HUES48 (cell line): Measurements from ENCODE around the gene LOXL1.

Experiments used
- H3K27ac ChIP-seq: one replicate; pipeline ENCODE4 v1.7.0; 2013; ENCODE audit warnings: low read depth, low read length, inconsistent platforms
- H3K27me3 ChIP-seq: 2 replicates; pipeline ENCODE4 v1.6.1; 2013; ENCODE audit warnings: mild to moderate bottlenecking, low read length; ENCODE audit not compliant: control insufficient read depth, insufficient read depth
- H3K36me3 ChIP-seq: 2 replicates; pipeline ENCODE4 v1.6.1; 2013; ENCODE audit warnings: low read length; ENCODE audit not compliant: control insufficient read depth, insufficient read depth
- H3K4me1 ChIP-seq: 2 replicates; pipeline ENCODE4 v1.6.1; 2013; ENCODE audit warnings: mild to moderate bottlenecking, low read length; ENCODE audit not compliant: control insufficient read depth, insufficient read depth
- H3K4me3 ChIP-seq: 2 replicates; pipeline ENCODE4 v1.5.1; 2013; ENCODE audit warnings: mild to moderate bottlenecking, low read depth, low read length
- H3K9ac ChIP-seq: 2 replicates; pipeline ENCODE4 v1.6.1; 2013; ENCODE audit warnings: mild to moderate bottlenecking, low read depth, low read length, moderate library complexity
- H3K9me3 ChIP-seq: 2 replicates; pipeline ENCODE4 v1.6.1; 2013; ENCODE audit warnings: low read length; ENCODE audit not compliant: control insufficient read depth, insufficient read depth

LOXL1 gene, protein sequence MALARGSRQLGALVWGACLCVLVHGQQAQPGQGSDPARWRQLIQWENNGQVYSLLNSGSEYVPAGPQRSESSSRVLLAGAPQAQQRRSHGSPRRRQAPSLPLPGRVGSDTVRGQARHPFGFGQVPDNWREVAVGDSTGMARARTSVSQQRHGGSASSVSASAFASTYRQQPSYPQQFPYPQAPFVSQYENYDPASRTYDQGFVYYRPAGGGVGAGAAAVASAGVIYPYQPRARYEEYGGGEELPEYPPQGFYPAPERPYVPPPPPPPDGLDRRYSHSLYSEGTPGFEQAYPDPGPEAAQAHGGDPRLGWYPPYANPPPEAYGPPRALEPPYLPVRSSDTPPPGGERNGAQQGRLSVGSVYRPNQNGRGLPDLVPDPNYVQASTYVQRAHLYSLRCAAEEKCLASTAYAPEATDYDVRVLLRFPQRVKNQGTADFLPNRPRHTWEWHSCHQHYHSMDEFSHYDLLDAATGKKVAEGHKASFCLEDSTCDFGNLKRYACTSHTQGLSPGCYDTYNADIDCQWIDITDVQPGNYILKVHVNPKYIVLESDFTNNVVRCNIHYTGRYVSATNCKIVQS

DNA sequence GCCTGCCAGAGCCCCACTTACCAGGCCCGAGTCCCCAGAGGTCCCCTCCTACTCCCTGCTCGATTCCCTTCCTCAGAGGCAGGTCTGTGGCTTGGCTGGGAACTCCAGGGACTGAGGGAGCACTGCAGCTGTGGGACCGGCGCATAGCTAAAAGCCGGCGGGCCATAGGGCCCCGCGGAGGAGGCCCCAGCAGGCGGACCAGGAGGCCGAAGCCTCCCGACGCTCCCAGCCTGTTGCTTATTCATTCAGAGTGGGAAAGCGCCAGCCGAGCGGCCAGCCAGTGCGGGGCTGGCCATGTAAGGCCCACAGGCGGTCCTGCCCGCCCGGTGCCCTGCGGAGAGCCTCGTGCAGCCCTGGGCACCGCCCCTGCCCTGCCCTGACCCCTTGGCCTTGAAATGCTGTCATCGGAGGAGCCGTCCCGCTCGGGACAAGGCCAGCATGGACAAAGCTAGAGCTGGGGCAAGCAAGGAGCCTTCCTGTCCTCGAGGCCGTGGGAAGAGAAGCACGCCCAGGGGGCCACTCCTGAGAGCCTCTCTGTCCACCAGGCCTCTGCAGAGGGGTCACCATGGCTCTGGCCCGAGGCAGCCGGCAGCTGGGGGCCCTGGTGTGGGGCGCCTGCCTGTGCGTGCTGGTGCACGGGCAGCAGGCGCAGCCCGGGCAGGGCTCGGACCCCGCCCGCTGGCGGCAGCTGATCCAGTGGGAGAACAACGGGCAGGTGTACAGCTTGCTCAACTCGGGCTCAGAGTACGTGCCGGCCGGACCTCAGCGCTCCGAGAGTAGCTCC lies at the start of gene LOXL1:
Gene LOXL1 (plus strand): TSS at position 244 of the 784 bp plus-strand sequence. CDS start 322 bp downstream, at position 566.
- peak within 1 kb of the TSS; percentile 65 for H3K4me3 ChIP-seq
- H3K4me1 ChIP-seq, result peaks cover 50% of the 10 kb centered on the region
- 0 out of 2 replicates have a peak, but pooled peaks cover 11% of the 10 kb centered on the region for H3K27me3 ChIP-seq
- H3K27ac ChIP-seq, result peak within 1 kb of the TSS; percentile 39
- H3K9me3 ChIP-seq, result no peaks in the 10 kb centered on the region
- no peak within 1 kb of the TSS for H3K9ac ChIP-seq
- H3K36me3 ChIP-seq, result no peaks in the 10 kb centered on the region

DNA sequence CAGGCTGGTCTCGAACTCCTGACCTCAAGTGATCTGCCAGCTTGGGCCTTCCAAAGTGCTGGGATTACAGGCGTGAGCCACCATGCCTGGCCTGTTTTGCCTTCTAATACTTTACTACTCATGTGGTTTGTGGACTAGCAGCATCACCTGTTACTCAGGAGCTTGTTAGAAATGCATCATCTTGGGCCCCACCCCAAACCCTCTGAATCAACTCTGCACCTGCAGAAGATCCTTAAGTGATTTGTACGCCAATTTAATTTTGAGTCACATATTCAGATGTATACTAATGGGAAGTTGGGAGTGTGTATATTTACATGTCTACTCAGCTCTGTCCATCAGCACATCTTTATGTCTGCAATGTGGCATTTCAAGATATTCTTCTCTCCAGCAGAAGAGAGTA lies 46.8 kb upstream of the LOXL1 start:
- Histone ChIP-seq H3K27me3 (no peaks in the 10 kb centered on the region), H3K9me3 (no peaks in the 10 kb centered on the region), H3K36me3 (no peaks in the 10 kb centered on the region), H3K27ac (no peak overlapping the region), H3K4me3 (no peak overlapping the region), H3K9ac (no peak overlapping the region), H3K4me1 (no peaks in the 10 kb centered on the region)

DNA sequence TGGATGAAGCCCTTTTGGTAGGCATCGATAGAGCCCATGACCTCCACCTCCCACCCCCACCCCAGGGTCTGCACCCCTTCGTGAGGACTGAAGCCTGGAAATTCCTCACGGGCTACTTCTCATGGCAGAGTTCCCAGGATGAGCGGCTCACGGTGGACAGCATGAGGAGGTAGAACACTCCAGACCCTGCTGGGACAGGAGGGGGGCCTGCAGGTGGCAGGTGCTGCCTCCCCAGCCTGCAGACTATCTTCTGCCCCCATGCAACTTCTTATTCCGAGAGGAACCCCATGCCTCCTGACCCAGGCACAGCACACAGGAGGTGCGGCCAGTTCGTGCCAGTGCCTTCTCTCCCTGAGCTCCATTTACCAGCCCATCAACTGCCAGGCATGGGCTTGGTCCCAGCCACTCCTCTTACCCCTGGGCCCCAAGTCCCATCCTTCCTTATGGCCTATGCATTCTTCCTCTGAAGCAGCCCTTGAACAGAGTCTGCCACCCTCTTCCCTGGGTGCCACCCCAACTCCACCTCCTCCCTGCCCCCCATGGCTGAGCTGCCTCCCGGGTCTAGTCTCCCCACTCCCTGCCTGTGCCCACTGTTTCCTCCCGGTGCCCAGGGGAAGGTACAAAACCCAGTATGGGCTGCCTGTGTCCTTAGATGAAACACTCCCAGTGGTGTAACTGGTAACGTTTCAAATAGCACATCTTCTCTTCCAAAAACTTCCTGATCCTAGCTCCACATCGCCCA lies 44.5 kb upstream of the LOXL1 start:
- Histone ChIP-seq H3K36me3 (no peaks in the 10 kb centered on the region), H3K4me1 (no peaks in the 10 kb centered on the region), H3K9me3 (no peaks in the 10 kb centered on the region), H3K9ac (no peak overlapping the region), H3K4me3 (no peak overlapping the region), H3K27ac (no peak overlapping the region), H3K27me3 (no peaks in the 10 kb centered on the region; the same call in 1 of the 2 replicates)

DNA sequence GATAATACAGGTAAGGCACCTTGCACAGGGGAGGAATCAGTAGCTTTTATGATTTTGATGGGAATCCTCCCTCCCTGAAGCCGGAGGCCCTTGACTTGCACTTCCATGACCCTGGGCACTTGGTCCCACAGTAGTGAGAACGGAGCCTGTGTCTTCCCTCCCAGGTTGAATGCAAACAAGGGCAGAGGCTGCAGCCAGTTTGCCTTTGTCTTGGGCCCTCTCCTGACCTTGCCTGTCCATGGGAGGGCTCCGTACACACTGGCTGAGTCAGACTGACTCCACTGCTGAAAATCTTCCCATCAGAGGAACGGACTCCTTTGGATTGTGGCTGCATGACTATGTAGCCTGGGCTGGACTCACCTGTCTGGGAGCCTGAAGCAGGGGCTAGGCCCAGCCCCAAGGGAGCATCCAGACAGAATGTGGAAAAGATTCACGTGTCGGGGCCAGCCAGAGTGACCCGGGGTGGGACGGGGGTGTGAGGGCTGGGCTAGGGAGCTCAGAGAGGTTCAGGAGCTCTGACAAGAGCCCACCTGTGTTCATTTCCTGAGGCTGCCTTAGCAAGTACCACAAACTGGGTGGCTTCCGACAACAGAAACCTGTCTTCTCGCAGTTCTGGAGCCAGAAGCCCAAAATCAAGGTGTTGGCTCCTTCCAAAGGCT lies 43.4 kb upstream of the LOXL1 start:
- no peaks in the 10 kb centered on the region for H3K9me3 ChIP-seq
- no peak overlapping the region for H3K9ac ChIP-seq
- H3K36me3 ChIP-seq, result no peaks in the 10 kb centered on the region
- H3K27ac ChIP-seq, result no peak overlapping the region
- no peaks in the 10 kb centered on the region; the same call in 1 of the 2 replicates for H3K27me3 ChIP-seq
- H3K4me3 ChIP-seq, result no peak overlapping the region
- no peaks in the 10 kb centered on the region for H3K4me1 ChIP-seq

DNA sequence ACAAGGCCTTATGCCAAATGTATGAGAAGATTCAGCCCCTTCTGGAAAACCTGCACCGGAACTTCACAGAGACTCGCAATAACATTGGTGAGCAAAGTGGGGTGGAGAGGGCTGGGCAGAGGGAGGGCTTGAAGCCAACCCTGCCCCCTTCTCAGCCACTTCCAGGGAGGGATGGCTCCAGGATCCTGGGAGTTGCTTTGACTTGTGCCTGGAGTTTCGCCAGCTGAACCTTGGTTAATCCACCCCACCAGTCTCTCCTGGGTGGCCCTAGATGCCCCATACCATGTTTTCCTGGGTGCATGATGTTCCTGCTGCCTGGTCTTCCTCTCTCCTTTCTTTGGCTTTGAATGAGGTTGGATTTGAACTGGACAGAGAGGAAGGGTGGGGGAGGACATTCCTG lies 42.1 kb upstream of the LOXL1 start:
- no peaks in the 10 kb centered on the region for H3K9me3 ChIP-seq
- H3K4me1 ChIP-seq, result no peaks in the 10 kb centered on the region
- no peak overlapping the region for H3K4me3 ChIP-seq
- H3K27ac ChIP-seq, result no peak overlapping the region
- no peaks in the 10 kb centered on the region for H3K36me3 ChIP-seq
- no peak overlapping the region for H3K9ac ChIP-seq
- H3K27me3 ChIP-seq, result no peaks in the 10 kb centered on the region; the same call in 1 of the 2 replicates

DNA sequence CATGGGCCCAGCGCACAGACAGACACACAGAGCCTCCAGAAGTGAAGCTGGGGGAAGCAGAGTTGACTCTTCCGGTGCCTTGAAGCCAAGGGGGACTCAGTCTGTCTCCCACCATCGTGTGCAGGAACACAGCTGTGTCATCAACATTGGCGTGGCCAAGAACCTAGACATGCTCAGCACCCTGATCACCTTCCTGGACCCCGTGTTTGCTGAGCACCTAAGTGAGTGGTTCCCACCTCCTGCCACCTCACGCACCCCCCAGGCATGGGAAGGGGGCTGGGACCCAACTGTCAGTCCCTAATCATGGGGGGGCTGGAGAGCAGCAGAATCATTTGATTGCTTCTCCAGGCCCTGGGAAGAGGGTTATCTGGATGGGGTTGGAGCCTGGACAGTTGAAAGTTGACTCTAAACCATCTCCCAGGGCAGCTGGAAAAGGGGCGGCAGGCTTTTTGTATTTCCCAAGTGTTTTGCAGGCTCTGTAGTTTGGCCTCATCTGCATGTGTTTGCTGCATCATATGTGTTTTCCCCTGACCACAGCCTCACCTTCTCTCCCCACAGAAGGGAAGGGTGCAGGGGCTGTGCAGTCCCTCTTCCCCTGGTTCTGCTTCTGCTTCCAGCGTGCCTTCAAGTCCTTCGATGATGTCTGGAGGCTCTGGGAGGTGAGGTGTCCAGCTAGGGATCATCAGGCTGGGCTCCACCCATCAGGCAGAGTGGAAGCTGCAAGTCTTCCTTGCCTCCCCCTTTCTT lies 40.1 kb upstream of the LOXL1 start:
- no peak overlapping the region for H3K4me3 ChIP-seq
- no peaks in the 10 kb centered on the region for H3K9me3 ChIP-seq
- no peaks in the 10 kb centered on the region; the same call in 1 of the 2 replicates for H3K27me3 ChIP-seq
- no peak overlapping the region for H3K9ac ChIP-seq
- H3K27ac ChIP-seq, result no peak overlapping the region
- H3K4me1 ChIP-seq, result no peaks in the 10 kb centered on the region
- H3K36me3 ChIP-seq, result no peaks in the 10 kb centered on the region

DNA sequence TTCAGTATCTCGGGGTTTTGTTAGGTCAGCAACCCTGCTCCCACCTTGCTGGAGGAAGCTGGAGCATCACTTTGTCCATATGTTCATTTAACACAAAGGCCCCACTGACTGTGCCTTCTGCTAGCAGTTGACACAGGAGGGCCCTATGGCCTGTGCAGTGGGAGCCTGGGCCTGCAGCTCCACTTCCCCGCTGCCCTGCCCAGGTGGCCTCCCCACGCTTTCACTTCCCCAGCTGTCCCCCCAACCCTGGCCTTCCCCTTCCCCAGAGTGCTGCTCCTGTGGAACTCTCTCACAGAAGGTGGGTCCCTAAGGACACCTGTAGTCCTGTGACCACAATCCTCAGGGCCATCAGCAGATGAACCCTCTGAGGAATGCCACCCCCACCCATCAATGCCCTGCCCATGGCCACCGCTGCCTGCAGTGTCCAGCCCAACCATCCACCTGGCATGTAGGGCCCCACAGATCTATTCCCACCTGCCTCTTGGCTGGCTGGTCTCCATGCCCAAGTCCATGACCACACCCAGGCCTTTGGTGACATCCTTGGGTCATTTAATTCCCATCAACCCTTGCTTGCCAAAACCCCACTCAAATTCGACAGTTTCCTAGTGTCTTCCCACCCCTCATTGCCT lies 39.4 kb upstream of the LOXL1 start:
- Histone ChIP-seq H3K9ac (no peak overlapping the region), H3K4me1 (no peaks in the 10 kb centered on the region), H3K27ac (no peak overlapping the region), H3K36me3 (no peaks in the 10 kb centered on the region), H3K4me3 (no peak overlapping the region), H3K9me3 (no peaks in the 10 kb centered on the region), H3K27me3 (no peaks in the 10 kb centered on the region; the same call in 1 of the 2 replicates)

DNA sequence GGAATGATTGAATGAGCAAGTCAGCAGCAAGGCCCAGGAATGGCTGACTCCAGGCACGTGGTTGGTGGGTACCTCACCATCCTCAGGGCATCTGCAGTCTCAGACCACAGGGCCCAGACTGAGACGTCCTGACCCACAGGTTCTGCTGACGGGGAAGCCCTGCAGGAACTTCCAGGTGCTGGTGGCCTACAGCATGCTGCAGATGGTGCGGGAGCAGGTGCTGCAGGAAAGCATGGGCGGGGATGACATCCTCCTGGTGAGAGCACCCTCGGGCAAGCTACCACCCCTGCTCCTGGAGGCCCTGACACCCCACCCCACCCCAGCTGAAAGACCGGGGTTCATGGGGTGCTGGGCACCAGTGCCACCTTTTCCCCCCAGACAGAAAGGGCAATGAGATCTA lies 38.8 kb upstream of the LOXL1 start:
- Histone ChIP-seq H3K9me3 (no peaks in the 10 kb centered on the region), H3K4me3 (no peak overlapping the region), H3K36me3 (no peaks in the 10 kb centered on the region), H3K27me3 (no peaks in the 10 kb centered on the region; the same call in 1 of the 2 replicates), H3K9ac (no peak overlapping the region), H3K27ac (no peak overlapping the region), H3K4me1 (no peaks in the 10 kb centered on the region)

DNA sequence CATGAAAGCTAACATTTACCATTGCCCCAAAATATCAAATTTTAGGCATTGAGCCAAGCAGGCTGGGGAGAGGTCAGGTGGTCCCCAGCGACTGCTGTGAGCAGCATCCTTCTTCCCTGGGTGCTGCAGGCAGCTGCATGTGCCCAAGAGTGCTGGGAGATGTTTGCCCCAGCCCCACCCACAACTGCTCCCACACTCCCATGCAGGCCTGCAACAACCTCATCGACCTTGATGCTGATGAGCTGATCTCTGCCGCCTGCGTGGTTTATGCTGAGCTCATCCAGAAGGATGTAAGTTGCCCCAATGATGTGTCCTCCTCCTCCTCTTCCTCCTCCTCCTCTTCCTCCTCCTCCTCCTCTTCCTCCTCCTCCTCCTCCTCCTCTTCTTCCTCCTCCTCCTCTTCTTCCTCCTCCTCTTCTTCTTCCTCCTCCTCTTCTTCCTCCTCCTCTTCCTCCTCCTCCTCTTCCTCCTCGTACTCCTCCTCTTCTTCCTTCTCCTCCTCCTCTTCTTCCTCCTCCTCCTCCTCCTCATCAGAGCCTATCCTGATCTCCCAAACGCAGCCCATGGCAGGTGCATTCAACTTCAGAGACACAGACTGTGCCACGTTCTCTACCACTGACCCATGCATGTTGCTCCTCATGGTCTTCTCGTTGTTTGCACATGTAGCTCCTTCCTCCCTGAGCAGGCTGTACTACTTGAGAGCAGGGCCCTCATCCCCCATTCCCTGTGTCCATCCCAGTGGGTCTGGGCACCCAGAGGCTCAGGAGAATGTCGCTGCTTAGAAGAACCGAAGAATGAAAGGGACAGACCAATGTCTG lies 37.8 kb upstream of the LOXL1 start:
- Histone ChIP-seq H3K9me3 (no peaks in the 10 kb centered on the region), H3K4me1 (no peaks in the 10 kb centered on the region), H3K9ac (no peak overlapping the region), H3K4me3 (no peak overlapping the region), H3K36me3 (no peaks in the 10 kb centered on the region), H3K27me3 (no peaks in the 10 kb centered on the region; the same call in 1 of the 2 replicates), H3K27ac (no peak overlapping the region)
